Esophagus muscularis mucosa (tissue), 4 donors: ENCODE results near the gene DR1. TPM values are rescaled to one million over a fixed set of nuclear protein-coding genes. Genes with fewer than 3 reads are reported as not detected.

ENCODE experiments used
- DNase-seq: peaks from one replicate; pipeline ENCODE4 v3.0.0-alpha.2; 2017; ENCODE audit errors: extremely low spot score
- H3K27ac ChIP-seq, 4 donors: fragments of 200-600 bp; sonication (generic); replicated peaks in 1 of 4; 1 replicate in 3 of 4; 2 replicates in 1 of 4; pipeline ENCODE4 v1.5.1; 2016 to 2019; ENCODE audit warnings: mild to moderate bottlenecking in 1 of 4
- H3K27me3 ChIP-seq, 4 donors: fragments of 200-600 bp; sonication (generic); one replicate each; pipeline versions ENCODE4 v1.5.1 to v1.6.0; 2016 to 2019
- H3K36me3 ChIP-seq, 4 donors: fragments of 200-600 bp; sonication (generic); one replicate each; pipeline ENCODE4 v1.5.1; 2016 to 2019
- H3K4me1 ChIP-seq, 4 donors: fragments of 200-600 bp; sonication (generic); one replicate each; pipeline ENCODE4 v1.5.1; 2016 to 2019
- H3K4me3 ChIP-seq, 4 donors: fragments of 200-600 bp; sonication (generic); 1 replicate in 2 of 4; 2 replicates in 2 of 4; pipeline ENCODE4 v1.5.1; 2016 to 2019; ENCODE audit warnings: mild to moderate bottlenecking in 4 of 4, moderate library complexity in 1 of 4
- H3K9me3 ChIP-seq, 4 donors: fragments of 200-600 bp; sonication (generic); 1 replicate in 3 of 4; 2 replicates in 1 of 4; pipeline ENCODE4 v1.5.1; 2016 to 2019
- EP300 ChIP-seq: sonication (generic); formaldehyde crosslinking; IDR thresholded peaks from one replicate; pipeline ENCODE4 v1.6.1; 2017; ENCODE audit warnings: antibody characterized with exemption
- POLR2A ChIP-seq: fragments of 450-650 bp; IDR thresholded peaks from one replicate; pipeline ENCODE4 v1.6.1; 2017; ENCODE audit warnings: antibody characterized with exemption, moderate library complexity, mild to moderate bottlenecking, low read depth
- POLR2AphosphoS5 ChIP-seq, 2 donors: sonication (generic); formaldehyde crosslinking; IDR thresholded peaks; one replicate each; pipeline ENCODE4 v1.6.1; 2017; ENCODE audit warnings: antibody characterized with exemption in 2 of 2
- WGBS: methylation state at CpG from one replicate; pipeline ENCODE4 v1.1.5; 2018; 5-methylcytosine and 5-hydroxymethylcytosine counted together
- intact Hi-C: fragments of 100-400 bp; cut with DNase I; formaldehyde crosslinking; loops from one replicate; pipeline ENCODE4 v1.15.1; 2023
- total RNA-seq, 4 donors: library from RNA; depleted of rRNA; stranded (reverse); fragments of >200 nt; gene quantifications; one replicate each; pipeline versions ENCODE4 v1.1.0 to v1.2.1, GENCODE V29; 2016
- TF ChIP-seq, protein P1 (sequence below), 3 experiments: fragments of 200-600 bp in 2 of 3; fragments of 450-650 bp in 1 of 3; sonication (generic) in 2 of 3; IDR thresholded peaks; one replicate each; pipeline ENCODE4 v1.5.1; 2017 to 2019; ENCODE audit warnings: antibody characterized with exemption in 3 of 3, mild to moderate bottlenecking in 2 of 3, moderate library complexity in 1 of 3

DR1 gene
- total RNA-seq, 4 donors from 2014 or later = 20.3 to 32.5 (median 27.5) TPM

DNA sequence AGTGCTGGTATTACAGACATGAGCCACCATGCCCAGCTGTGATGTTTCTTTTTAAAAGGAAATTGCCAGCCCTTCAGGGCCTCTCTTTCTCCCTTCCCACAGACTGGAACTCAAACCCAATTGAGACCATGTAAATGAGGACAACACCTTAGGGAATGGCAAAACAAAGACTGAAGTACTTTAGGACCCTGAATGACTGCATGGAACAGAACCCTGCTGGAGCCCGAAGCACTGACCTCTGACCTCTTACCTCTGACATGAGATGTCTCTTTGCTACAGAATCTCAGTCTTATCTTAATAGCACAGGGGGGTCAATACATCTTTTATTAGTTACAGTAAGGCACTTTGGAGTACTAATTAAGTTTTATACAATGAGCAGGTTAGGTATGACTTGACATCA is 15.5 kb upstream of the DR1 start:
- Histone ChIP-seq H3K9me3 (no peaks in the 10 kb centered on the region), H3K27ac (no peak overlapping the region), H3K4me1 (peaks cover 0 to 11% (median 8%) of the 10 kb centered on the region in 4 donors), H3K36me3 (peaks cover 0 to 2% (median 0%) of the 10 kb centered on the region in 4 donors), H3K27me3 (no peaks in the 10 kb centered on the region), H3K4me3 (no peak overlapping the region)
- no peak for TF ChIP-seq POLR2A
- no peak for TF ChIP-seq POLR2AphosphoS5 (IDR thresholded peaks at IDR 0.05)
- TF ChIP-seq, protein P1, sequence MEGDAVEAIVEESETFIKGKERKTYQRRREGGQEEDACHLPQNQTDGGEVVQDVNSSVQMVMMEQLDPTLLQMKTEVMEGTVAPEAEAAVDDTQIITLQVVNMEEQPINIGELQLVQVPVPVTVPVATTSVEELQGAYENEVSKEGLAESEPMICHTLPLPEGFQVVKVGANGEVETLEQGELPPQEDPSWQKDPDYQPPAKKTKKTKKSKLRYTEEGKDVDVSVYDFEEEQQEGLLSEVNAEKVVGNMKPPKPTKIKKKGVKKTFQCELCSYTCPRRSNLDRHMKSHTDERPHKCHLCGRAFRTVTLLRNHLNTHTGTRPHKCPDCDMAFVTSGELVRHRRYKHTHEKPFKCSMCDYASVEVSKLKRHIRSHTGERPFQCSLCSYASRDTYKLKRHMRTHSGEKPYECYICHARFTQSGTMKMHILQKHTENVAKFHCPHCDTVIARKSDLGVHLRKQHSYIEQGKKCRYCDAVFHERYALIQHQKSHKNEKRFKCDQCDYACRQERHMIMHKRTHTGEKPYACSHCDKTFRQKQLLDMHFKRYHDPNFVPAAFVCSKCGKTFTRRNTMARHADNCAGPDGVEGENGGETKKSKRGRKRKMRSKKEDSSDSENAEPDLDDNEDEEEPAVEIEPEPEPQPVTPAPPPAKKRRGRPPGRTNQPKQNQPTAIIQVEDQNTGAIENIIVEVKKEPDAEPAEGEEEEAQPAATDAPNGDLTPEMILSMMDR (IDR thresholded peaks at IDR 0.05) = no peak
- no peak for TF ChIP-seq EP300
- 55% methylated on average over 1 of the region's 1 CpG for whole genome bisulfite sequencing
- no peak for DNase-seq
- intact Hi-C loops = no loop called here

DNA sequence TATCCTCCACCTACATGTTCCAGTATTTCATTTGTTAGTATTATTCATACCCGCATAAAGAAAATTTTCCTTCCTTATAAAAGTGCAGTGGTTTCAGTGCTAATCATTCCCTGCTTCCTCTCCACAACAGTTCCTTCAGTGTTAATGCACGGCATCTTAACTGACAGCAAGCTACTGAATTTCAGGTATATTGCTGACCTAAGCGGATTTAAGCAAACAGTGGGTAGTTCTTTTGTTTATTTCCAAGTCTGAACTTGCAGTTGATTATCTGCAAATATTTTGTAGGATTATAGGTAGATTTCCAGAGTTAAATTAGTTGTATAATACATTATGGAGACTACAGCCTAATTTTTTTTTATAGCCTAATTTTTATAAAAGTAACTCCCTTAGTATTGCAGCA is 15.1 kb upstream of the DR1 start:
- TF ChIP-seq, protein P1 (IDR thresholded peaks at IDR 0.05) = no peak
- no peak for TF ChIP-seq POLR2A
- TF ChIP-seq EP300 = no peak
- TF ChIP-seq POLR2AphosphoS5 (IDR thresholded peaks at IDR 0.05) = no peak
- Histone ChIP-seq H3K4me3 (no peak overlapping the region), H3K36me3 (no peaks in the 10 kb centered on the region), H3K27ac (no peak overlapping the region), H3K9me3 (no peaks in the 10 kb centered on the region), H3K4me1 (peaks cover 0 to 11% (median 8%) of the 10 kb centered on the region in 4 donors), H3K27me3 (no peaks in the 10 kb centered on the region)
- DNase-seq = no peak
- WGBS = 84% methylated on average over 3 of the region's 3 CpGs
- intact Hi-C loops = no loop called here

- WGBS = 100% methylated on average over 2 of the region's 2 CpGs
- Histone ChIP-seq H3K9me3 (no peaks in the 10 kb centered on the region), H3K27ac (no peak overlapping the region), H3K27me3 (no peaks in the 10 kb centered on the region), H3K4me1 (peaks cover 0 to 18% (median 8%) of the 10 kb centered on the region in 4 donors), H3K36me3 (no peaks in the 10 kb centered on the region), H3K4me3 (no peak overlapping the region)
- TF ChIP-seq, protein P1 (IDR thresholded peaks at IDR 0.05) = no peak
- TF ChIP-seq POLR2A (no peak), EP300 (no peak), POLR2AphosphoS5 (IDR thresholded peaks at IDR 0.05) (no peak)
- no peak for DNase-seq
- intact Hi-C loops = no loop called here
These were observed 14.3 kb upstream of the DR1 start for GRCh38 chr1:93331412-93331811.

- 90% methylated on average over 1 of the region's 1 CpG for WGBS
- Histone ChIP-seq H3K4me3 (no peak overlapping the region), H3K4me1 (peaks cover 0 to 18% (median 8%) of the 10 kb centered on the region in 4 donors), H3K27me3 (no peaks in the 10 kb centered on the region), H3K9me3 (no peaks in the 10 kb centered on the region), H3K36me3 (peaks cover 0 to 3% (median 0%) of the 10 kb centered on the region in 4 donors), H3K27ac (no peak overlapping the region)
- intact Hi-C loops = no loop called here
- TF ChIP-seq POLR2AphosphoS5 (IDR thresholded peaks at IDR 0.05) (no peak), EP300 (no peak), POLR2A (no peak)
- TF ChIP-seq, protein P1 (IDR thresholded peaks at IDR 0.05) = no peak
- no peak for DNase-seq
These were observed 13.3 kb upstream of the DR1 start for GRCh38 chr1:93332368-93332767.
